NOMO-1 treated with DMSO at 0.1 percent for 48 hours (cell line): ENCODE data around the gene AP4M1.

Experiments
- DNase-seq: peaks from one replicate; lab custom pipeline; 2025; ENCODE audit not compliant: unreplicated experiment; lab: John Stamatoyannopoulos, UW

The AP4M1 gene, protein sequence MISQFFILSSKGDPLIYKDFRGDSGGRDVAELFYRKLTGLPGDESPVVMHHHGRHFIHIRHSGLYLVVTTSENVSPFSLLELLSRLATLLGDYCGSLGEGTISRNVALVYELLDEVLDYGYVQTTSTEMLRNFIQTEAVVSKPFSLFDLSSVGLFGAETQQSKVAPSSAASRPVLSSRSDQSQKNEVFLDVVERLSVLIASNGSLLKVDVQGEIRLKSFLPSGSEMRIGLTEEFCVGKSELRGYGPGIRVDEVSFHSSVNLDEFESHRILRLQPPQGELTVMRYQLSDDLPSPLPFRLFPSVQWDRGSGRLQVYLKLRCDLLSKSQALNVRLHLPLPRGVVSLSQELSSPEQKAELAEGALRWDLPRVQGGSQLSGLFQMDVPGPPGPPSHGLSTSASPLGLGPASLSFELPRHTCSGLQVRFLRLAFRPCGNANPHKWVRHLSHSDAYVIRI

DNA sequence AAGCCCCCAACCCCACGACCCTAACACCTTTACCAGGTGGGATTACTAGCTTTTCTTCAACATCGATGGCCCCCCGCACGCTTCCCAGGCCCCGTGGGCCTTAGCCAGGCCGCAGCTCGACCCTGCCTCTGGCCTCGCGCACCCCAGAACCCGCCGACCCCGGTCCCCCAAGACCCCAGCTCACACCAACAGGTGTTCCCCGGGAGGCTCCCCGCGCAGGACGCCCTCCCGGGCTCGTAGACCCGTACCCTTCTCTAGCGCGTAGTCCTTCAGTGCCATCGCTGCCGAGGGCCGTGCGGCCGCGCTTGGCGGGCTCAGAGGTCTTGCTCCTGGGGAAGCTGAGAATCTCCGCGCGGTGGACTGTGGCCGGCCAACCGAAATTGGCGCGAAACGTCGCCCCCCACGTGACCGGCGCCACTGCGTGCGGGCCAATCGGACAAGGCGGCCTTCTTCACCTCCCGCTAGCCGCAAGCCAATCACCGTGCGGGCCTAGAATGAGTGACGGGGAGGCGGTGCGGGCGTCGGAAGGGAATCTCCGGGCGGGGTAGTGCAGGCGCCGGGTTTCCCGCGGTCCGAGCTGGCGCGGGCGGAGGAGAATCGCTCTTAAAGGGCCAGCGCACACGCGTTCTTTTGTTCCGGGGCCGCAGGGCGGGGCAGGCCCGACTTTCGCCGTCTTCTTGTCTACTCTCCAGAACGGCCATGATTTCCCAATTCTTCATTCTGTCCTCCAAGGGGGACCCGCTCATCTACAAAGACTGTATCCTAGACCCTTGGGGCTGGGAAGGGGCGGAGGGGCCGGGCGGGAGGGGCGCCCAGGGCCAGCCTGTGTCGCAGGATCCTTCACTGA, at the start of gene AP4M1, which contains the start of gene MCM7:
Gene AP4M1, plus strand, starts transcription at position 628 of the 847 bp plus-strand sequence. Its CDS starts 72 bp downstream, at position 700.
Gene MCM7, minus strand, starts transcription at position 382 of the 847 bp plus-strand sequence. Its CDS starts 103 bp downstream, at position 279.
- DNase-seq: peak; percentile 100

DNA sequence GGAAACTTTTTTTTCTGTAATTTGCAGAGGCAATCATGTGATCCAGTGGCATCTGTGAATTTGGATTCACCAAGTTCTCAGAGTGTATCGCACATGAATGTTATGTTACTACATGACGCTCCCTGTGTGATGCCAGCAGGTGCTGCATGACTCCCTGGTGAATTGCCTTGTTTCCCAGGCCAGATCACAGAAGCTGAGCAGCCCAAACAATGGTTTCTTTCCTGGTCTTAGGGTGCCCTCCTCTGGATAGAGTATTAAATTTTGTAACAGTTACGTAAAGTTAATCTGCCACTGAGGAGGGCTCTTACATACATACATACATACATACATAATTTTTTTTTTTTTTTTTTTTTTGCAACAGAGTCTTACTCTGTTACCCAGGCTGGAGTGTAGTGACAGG, 48.2 kb upstream of the AP4M1 start:
- peak; percentile 82 for DNase-seq

DNA sequence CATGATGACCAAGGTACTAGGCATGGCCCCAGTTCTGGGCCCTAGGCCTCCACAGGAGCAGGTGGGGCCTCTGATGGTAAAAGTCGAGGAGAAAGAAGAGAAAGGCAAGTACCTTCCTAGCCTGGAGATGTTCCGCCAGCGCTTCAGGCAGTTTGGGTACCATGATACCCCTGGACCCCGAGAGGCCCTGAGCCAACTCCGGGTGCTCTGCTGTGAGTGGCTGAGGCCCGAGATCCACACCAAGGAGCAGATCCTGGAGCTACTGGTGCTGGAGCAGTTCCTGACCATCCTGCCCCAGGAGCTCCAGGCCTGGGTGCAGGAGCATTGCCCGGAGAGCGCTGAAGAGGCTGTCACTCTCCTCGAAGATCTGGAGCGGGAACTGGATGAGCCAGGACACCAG, 44.4 kb upstream of the AP4M1 start:
- no peak for DNase-seq

DNA sequence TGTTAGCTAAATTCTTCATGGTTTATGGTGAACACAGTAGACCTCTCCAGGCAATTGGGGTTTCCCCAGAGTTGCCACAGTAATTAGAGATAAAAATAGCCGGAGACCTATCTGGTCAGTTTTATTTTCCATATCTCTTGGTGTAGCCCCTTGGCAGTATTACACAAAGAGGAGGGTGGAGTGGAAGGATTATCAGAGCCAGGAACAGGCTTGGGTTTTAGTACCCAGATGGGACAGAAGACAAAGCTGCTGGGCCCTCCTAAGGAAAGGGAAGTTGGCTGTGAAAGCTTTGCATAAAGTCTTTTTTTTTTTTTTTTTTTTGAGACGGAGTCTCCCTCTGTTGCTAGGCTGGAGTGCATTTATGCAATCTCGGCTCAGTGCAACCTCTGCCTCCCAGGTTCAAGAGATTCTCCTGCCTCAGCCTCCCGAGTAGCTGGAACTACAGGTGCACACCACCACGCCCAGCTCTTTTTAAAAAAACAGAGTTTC, 42.1 kb upstream of the AP4M1 start:
- DNase-seq: no peak

DNA sequence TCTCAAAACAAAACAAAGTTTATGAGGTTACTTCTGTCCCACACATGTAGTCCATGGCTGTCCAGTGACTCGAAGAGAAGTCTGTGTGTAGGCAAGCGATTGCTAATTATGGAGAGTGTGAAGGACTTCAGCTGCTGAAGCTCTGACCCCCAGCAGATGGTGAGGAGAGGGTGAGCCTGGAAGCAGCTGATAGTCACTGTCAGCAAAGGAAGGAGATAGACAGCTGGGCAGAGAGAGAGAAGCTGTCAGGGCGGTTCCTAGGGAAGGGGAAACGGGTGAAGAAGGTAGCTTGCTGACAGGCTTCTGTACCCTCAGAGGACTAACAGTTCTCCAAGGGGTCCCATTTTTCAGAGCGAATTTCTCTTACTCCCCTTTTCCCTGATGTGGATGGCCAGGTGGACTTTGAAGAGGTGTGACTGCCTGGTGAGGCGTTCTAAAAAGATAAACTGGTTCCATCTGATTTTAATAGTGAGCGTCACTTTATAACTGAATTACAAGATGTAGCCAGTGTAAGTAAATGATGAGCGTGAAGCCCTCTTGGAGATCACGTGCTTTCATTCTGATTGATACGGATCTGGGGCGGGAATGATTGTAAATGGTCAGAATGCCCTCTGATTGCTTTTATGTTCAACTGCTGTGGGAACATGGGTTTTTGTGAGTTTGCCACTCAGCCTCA, 39.8 kb upstream of the AP4M1 start:
- no peak for DNase-seq

DNA sequence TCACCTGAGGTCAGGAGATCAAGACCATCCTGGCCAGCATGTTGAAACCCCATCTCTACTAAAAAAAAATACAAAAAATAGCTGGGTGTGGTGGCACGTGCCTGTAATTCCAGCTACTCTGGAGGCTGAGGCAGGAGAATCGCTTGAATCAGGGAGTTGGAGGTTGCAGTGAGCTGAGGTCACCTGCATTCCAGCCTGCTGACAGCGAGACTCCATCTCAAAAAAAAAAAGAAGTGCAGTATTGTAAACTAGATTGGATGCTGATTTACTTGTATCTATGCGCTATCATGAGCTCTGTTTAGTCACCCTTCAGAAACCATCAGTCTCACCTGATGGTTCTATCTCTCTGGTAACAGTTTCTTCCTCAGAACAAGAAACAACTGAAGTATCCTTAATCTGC, 38.1 kb upstream of the AP4M1 start:
- no peak for DNase-seq

DNA sequence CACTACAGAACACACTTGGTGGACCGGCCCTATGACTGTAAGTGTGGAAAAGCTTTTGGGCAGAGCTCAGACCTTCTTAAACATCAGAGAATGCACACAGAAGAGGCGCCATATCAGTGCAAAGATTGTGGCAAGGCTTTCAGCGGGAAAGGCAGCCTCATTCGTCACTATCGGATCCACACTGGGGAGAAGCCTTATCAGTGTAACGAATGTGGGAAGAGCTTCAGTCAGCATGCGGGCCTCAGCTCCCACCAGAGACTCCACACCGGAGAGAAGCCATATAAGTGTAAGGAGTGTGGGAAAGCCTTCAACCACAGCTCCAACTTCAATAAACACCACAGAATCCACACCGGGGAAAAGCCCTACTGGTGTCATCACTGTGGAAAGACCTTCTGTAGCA, 37.3 kb upstream of the AP4M1 start:
- no peak for DNase-seq

DNA sequence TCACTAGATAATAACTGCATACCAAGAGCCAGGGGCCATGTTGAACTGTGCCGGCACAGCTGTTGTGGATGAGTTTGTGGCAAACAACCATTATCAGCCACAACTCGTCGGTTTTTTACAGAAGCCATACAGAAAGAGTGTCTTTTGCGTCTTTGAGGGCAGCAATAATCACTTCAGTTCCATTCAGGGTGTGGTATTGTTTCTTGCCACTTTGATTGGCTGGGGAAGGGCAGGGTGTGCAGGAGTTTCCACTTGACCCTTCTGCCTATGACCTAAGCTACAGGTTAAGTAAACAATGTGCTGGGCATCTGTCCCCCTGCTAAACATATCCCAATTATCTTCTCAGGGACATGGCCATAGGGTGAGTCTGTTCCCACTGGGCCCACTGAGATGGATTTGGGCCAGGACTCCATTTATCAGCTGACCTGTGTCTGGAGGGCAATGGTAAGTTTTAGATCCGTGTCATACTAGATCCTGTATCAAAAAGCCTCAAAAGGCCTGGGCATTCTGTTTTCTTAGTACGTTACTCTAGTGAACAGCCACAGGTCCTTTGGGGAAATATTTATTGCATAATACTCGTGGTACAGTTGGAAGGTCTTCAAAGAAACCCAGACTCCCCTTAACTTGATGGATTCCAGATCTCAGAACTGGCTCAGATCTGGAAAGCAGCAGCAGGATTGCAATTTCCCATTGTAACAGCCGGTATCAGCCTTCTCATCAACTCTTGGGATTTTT, 35.8 kb upstream of the AP4M1 start:
- no peak for DNase-seq

DNA sequence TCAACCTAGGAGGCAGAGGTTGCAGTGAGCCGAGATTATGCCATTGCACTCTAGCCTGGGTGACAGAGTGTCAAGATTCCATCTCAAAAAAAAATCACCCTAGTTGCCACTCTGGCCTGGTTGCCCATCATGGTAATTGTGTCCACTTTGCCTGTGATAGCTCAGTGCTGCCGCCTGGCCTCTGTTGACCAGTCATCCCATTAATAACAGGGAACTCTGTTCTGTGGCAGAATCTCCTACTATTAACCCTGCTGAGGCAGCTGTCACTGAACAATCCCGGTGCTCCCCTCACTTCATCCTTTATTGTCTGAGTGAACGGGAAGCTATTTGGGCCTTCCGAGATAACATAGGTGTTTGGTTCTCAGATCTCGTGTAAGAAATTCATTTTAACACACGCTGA, 34.5 kb upstream of the AP4M1 start:
- DNase-seq: no peak

DNA sequence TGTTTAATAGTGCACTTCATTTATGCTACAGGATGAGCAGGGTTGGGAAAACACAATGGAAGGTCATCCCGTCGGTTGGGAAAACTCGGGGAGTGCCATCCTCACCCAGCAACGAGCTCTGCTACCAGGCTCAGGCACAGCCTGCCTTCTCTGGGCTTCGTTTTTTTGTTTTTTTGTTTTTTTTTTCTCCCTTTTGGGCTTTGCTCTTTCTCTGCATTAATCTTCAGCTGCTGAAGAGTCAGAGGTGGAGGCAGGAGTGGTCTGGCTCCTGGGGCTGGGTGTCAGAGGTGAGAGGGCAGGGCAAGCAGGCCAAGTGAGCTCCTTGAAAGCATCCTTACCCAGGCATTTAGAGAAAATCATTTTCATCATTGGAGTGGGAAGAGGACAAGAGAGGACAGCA, 31.5 kb upstream of the AP4M1 start:
- DNase-seq: no peak

DNA sequence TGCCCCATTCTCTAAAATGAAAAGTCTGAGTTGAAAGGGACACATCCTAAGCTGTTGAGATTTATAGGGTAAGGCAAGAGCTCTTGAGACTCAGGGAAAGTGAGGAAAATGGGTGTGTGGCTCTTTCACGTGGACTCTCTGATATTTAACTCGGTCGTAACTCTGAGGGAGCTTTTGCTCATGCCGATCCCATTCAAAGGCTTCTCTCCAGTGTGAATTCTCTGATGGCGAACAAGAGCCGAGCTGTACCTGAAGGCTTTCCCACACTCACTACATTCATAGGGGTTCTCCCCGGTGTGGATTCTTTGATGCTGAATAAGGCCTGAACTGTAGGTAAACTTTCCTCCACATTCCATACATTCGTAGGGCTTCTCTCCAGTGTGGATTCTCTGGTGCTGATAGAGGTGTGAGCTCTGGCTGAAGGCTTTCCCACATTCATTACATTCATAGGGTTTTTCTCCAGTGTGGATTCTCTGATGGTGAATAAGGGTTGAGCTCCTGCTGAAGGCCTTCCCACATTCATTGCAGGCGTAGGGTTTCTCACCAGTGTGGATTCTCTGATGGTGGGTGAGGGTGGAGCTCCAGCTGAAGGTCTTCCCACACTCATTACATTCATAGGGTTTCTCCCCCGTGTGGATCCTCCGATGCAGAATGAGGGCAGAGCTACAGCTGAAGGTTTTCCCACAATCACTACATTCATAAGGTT, 30.3 kb upstream of the AP4M1 start:
- DNase-seq: no peak

DNA sequence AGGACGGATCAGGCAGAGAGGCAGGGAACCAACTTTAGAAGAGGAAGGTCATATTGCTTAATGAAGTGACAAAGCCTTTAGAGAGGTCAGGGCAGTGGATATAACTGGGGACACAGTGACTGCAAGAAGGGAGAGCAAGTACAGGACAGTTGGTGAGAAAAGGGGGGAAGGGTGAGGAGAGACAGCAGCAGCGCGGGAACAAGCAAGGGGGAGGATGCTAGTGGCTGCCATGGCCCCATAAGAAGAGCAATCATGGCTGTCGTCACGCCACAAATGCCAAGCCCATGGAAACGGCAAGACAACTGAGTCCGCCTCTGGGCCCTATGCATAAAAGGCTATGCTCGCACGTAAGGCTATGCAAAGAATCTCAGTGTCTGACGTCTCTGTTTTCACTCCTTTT, 29.0 kb upstream of the AP4M1 start:
- no peak for DNase-seq

DNA sequence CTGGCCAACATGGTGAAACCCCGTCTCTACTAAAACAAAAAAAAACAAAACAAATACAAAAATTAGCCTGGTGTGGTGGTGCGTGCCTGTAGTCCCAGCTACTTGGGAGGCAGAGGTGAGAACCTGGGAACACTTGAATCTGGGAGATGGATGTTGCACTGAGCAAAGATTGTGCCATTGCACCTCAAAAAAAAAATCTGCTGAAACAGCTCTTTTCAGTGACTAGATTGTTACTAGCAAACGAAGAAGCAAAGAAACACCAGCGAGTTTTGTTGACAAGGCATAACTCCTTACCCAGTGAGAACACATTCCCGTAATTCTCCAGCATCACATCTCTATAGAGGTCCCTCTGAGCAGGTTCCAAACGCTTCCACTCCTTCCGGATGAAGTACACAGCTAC, 26.6 kb upstream of the AP4M1 start:
- no peak for DNase-seq

DNA sequence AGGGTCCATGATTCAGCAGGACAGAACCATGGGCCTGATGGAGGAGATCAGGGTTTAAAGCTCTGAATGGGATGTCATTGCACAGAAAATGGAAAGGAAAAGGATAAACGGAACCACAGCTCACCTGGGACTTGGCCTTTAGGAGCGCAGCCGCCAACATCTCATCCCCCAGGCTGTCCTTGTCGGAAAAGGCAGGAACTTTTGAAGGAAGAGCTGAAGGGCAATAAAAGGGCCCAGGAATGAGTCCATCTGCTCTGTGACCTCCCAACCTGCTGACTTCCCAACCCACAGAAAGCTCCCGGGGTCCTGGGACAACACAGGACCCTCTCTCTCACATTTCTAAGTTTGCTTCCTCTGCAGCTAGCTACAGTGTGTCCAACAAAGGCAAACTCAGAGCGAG, 26.0 kb upstream of the AP4M1 start:
- DNase-seq: no peak

DNA sequence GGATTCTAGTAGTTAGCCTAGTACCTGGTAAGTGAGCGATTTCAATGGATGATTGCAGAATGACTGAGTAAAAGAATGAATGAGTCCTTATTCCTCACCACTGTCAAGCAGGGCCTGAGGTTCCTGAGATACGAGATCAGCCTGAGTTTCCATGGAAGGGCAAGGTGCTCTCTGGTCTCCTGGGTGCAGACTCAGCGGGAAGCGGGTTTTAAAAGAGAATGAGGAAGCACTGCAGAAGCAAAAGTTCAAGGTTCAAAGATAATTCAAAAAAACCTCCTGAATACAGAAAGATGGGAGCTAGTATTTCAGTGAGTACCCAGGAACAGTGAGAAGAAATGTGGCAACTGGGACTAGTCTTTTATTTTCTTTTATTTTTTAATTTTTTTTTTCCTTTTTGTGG, 24.2 kb upstream of the AP4M1 start:
- DNase-seq: no peak

DNA sequence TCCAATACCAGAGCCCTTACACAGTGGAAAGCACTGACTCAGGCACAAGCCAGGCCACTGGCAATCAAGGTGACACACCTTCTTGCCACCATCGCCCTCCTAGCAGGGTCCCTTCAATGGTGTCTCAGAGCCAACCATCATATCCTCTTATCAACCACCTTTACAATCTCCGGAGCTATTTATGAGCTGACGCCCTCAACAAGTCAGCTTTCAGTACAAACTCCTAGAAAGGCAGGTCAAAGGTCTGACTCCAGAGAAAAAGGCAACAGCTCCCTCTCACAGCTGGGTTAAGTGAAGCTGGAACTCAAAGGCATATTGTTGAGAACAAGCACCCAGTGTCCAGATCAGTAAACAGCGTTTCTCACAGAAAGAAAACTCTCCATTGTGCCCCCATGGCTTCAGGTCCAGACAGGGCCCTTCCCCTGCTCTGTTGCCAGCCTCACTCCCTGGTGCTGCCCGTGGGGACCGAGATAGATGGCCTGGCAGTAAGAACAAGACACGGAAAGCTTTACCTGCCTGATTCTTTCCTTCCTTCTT, 22.4 kb upstream of the AP4M1 start:
- no peak for DNase-seq

DNA sequence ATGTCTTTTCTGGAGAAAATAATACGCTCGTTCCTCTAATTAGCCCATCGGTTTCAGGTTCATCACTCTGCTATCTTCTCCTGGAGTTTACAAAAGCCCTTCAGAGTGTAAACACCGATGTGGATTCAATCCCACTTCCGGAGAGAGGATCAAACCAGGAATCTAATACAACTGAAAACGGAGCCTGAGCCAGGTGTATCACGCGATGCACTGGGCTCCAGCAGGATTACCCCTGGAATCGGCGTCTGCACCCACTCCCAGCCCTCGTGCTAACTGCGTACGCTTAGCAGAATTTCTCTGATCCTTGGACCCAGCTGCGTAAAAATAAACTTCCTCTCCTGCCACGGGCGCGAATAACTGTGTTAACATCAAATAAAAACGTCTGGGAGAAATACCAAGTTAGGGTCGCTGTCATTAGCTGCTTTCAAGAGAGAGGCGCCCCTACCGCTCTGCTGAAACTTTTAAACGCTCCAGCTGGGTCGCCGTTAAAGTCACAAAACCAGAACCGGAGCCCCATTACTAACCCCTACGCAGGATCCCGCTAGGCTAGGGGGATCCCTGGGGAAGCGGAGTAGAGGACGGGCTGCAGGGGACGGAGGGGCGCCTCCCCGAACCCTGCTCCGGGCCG, 20.4 kb upstream of the AP4M1 start:
- no peak for DNase-seq

DNA sequence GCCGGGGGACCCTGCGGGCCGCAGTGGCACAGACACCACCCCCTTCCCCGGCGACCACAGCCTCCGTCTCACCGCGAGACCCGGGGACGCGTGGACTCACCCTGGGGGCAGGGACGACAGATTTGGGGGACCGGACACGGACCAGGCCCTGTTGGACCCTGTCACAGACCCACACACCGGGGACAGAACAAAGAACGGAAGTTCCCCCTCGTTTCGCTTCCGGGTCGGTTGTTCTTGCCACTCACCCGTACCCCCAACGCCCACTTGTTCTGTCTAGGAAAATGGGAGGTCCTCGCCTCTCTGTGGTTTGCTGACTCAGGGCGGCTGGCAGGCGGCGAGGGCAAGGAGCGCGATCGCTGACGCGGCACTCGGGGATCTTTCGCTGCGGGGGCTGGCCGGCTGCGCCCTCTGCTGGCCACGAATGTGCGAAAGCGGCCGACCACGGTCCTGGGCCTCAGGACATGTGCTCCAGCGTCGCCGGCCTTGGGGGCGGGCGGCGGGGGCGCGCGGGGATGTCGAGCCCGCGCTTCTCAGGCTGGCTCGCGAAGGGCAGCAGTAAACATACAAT, 19.8 kb upstream of the AP4M1 start, which contains the start of gene ZNF3:
Gene ZNF3, minus strand, starts transcription at position 189 of the 568 bp plus-strand sequence. CDS start 4,366 bp downstream, outside the sequence.
- peak; percentile 100 for DNase-seq

DNA sequence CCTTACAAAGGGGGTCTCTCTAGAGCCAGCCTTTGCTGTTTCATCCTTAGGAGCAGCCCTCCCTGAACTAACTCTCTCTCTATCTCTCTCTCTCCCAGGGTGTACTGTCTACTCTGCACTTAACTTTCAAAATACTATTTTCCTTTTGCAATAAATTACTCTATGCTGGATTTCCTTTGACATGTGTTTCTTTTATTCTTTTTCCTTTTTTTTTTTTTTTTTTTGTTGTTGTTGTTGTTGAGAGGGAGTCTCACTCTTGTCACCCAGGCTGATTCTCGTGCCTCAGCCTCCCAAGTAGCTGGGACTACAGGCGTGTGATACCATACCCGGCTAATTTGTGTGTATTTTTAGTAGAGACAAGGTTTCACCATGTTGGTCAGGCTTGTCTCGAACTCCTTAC, 18.5 kb upstream of the AP4M1 start:
- DNase-seq: no peak
